GM12872 (cell line): ENCODE data around the gene STK40.

Source experiments
- TF ChIP-seq, protein P1 (sequence below): IDR thresholded peaks from 3 replicates; pipeline ENCODE4 v1.5.1; 2011; ENCODE audit warnings: low read depth, mild to moderate bottlenecking, low read length, moderate library complexity; ENCODE audit not compliant: insufficient read depth

STK40 gene, protein sequence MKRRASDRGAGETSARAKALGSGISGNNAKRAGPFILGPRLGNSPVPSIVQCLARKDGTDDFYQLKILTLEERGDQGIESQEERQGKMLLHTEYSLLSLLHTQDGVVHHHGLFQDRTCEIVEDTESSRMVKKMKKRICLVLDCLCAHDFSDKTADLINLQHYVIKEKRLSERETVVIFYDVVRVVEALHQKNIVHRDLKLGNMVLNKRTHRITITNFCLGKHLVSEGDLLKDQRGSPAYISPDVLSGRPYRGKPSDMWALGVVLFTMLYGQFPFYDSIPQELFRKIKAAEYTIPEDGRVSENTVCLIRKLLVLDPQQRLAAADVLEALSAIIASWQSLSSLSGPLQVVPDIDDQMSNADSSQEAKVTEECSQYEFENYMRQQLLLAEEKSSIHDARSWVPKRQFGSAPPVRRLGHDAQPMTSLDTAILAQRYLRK

DNA sequence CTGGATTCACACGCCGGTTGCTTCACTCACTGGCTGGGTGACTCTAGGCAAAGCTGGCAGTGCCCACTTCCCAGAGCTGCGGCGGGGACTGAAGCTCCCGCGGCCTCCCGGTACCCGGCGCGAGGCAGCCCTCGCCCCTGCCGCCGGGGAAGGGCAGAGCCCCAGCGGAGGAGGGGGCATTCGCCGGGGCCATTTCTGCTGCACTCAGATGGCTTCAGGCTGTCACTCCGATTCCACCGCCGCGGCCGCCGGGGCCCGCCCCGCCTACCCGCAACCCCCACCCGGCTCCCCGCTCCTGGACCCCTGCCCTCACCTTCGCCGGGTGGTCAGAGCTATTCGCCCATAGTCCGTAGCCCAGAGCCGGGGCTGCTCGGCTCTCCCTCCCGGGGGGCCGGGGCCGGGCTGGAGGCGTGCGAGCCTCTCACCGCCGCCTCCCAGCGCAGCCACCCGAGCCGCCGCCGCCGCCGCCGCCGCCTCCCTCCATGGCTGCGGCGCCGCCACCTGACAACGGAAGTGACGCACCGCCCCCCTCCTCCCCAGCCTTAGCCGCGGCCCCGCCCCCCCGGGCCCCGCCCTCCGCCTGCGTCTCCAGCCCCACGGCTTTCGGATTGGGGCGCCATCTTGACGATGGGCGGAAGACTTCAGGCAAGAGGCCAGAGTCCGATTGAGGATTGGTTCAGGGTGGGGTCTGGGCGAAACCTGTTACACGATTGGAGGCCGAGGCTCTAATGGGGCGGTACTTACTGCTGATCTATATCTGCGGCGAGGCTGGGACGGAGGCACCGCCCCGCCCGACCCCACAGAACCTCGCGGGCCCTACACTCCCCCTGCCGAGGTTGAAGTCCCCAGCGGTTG, at the start of gene STK40:
STK40 (minus strand) TSS at position 515 of the 855 bp plus-strand sequence. CDS start 24,592 bp downstream, outside the sequence.
- TF ChIP-seq, protein P1, sequence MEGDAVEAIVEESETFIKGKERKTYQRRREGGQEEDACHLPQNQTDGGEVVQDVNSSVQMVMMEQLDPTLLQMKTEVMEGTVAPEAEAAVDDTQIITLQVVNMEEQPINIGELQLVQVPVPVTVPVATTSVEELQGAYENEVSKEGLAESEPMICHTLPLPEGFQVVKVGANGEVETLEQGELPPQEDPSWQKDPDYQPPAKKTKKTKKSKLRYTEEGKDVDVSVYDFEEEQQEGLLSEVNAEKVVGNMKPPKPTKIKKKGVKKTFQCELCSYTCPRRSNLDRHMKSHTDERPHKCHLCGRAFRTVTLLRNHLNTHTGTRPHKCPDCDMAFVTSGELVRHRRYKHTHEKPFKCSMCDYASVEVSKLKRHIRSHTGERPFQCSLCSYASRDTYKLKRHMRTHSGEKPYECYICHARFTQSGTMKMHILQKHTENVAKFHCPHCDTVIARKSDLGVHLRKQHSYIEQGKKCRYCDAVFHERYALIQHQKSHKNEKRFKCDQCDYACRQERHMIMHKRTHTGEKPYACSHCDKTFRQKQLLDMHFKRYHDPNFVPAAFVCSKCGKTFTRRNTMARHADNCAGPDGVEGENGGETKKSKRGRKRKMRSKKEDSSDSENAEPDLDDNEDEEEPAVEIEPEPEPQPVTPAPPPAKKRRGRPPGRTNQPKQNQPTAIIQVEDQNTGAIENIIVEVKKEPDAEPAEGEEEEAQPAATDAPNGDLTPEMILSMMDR: no peak

- TF ChIP-seq, protein P1: no peak
Observed at GRCh38 chr1:36433102-36433501, 47.4 kb upstream of the STK40 start.

GRCh38 chr1:36432616-36433015, 46.9 kb upstream of the STK40 start:
- TF ChIP-seq, protein P1: no peak

- TF ChIP-seq, protein P1: no peak
Observed at GRCh38 chr1:36425791-36426190, 40.1 kb upstream of the STK40 start.

DNA sequence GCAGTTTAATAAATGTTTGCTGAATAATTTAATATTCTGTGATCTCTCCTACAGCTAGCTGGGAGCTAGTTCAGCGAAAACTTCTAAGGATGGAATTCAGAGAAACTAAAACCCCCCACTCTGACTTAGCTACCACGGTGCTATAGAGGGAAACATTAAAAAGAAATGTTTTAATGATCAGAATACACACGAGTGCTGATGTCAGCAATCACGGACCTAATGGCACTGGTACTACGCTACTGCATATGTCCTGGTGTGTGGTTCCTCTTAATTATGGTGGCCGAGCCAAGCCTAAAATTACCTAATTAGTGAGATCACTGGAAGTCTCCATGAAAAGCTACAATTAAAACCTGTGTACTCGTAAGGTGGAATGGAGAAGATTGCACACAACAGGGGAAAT, 35.9 kb upstream of the STK40 start:
- TF ChIP-seq, protein P1: no peak

DNA sequence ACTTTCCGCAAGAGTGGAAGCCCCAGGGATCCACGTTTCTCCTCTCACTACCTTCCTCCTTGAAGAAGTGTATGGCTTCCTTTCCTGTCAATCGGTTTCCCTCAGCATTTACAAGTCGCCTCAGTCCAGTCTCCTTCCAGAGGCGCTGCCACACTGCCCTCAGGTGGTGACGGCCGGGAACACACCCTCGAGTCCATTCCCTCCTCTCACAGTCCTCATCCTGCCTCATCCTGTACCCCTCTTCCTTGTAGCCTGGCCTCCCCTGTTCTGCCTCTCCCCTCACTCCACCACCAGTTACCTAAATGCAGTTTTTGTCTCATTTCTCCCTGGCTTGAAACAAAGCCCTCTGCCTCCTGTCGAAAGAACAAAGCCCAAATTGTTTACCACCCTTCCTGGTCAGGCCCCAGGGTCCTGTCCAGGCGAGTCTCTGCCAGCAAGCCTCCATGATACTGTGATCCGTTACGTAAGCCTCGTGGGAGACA, 35.2 kb upstream of the STK40 start:
- TF ChIP-seq, protein P1: peak; percentile 99

DNA sequence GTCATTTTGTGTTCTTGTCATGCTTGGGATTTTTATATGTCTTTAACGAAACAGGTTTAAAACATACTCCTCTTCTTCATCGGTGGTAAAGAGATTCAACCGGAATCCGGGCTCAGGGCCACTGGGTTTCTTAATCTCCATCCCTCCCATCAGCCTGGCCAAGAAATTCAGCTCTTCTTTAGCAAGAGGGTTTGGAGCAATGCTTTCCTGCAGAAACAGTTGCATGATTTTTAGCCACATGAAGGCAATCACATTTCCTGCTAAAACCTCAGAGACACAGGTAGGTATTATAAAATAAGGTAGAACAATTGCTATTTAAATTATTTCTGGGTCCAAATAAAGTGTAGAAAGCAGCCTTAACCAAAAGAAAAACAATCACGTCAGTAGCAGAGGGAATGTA, 34.7 kb upstream of the STK40 start:
- TF ChIP-seq, protein P1: no peak
